ENCODE measurements around the gene TRAPPC1.

Gene TRAPPC1

GRCh38 chr17:7887482-7888183 lies 44.1 kb downstream of the TRAPPC1 start:
- no peaks in the 10 kb centered on the region for H4K20me1 ChIP-seq (ENCODE audit: low read depth, low read length)
- no peaks in the 10 kb centered on the region for H3K27me3 ChIP-seq (ENCODE audit: low read length)
- no peaks in the 10 kb centered on the region for H3K36me3 ChIP-seq (ENCODE audit: low read length)
- H2AFZ ChIP-seq (ENCODE audit: low read depth, low read length, severe bottlenecking), result peak overlapping the region; percentile 68
- H3K27ac ChIP-seq (ENCODE audit: low read depth, low read length), result peak overlapping the region; percentile 85
- H3K9me2 ChIP-seq (replicated peaks; ENCODE audit: insufficient read depth, low read length), result no peaks in the 10 kb centered on the region
- no peaks in the 10 kb centered on the region for H3K9me3 ChIP-seq (ENCODE audit: insufficient read depth, low read length)
- H3K79me2 ChIP-seq (ENCODE audit: insufficient read depth, low read length), result peaks cover 44% of the 10 kb centered on the region
- peaks cover 28% of the 10 kb centered on the region for H3F3A ChIP-seq (ENCODE audit: insufficient read depth)
- H3K4me3 ChIP-seq (ENCODE audit: insufficient read depth, low read length, poor library complexity, severe bottlenecking), result peak overlapping the region; percentile 77
- H3K4me2 ChIP-seq (ENCODE audit: low read depth, low read length, poor library complexity, severe bottlenecking), result peak overlapping the region; percentile 86
- peak overlapping the region; percentile 85 for H3K9ac ChIP-seq (ENCODE audit: low read length)
- TF ChIP-seq CTCF (IDR thresholded peaks at IDR 0.05; ENCODE audit: insufficient read depth, low read length, poor library complexity, severe bottlenecking), result no peak
- no peak for TF ChIP-seq EZH2phosphoT487 (conservative IDR thresholded peaks at IDR 0.05; ENCODE audit: low read length)

GRCh38 chr17:7887038-7887481 lies 44.7 kb downstream of the TRAPPC1 start:
- H3K4me3 ChIP-seq (ENCODE audit: insufficient read depth, low read length, poor library complexity, severe bottlenecking), result peak overlapping the region; percentile 77
- no peaks in the 10 kb centered on the region for H3K9me2 ChIP-seq (replicated peaks; ENCODE audit: insufficient read depth, low read length)
- no peaks in the 10 kb centered on the region for H3K36me3 ChIP-seq (ENCODE audit: low read length)
- H4K20me1 ChIP-seq (ENCODE audit: low read depth, low read length), result no peaks in the 10 kb centered on the region
- no peaks in the 10 kb centered on the region for H3K9me3 ChIP-seq (ENCODE audit: insufficient read depth, low read length)
- no peaks in the 10 kb centered on the region for H3K27me3 ChIP-seq (ENCODE audit: low read length)
- peak overlapping the region; percentile 85 for H3K27ac ChIP-seq (ENCODE audit: low read depth, low read length)
- peaks cover 34% of the 10 kb centered on the region for H3F3A ChIP-seq (ENCODE audit: insufficient read depth)
- TF ChIP-seq CTCF (IDR thresholded peaks at IDR 0.05; ENCODE audit: insufficient read depth, low read length, poor library complexity, severe bottlenecking) (no peak), EZH2phosphoT487 (conservative IDR thresholded peaks at IDR 0.05; ENCODE audit: low read length) (no peak)
- peak overlapping the region; percentile 86 for H3K4me2 ChIP-seq (ENCODE audit: low read depth, low read length, poor library complexity, severe bottlenecking)
- no peak overlapping the region for H2AFZ ChIP-seq (ENCODE audit: low read depth, low read length, severe bottlenecking)
- H3K79me2 ChIP-seq (ENCODE audit: insufficient read depth, low read length), result peaks cover 49% of the 10 kb centered on the region
- H3K9ac ChIP-seq (ENCODE audit: low read length), result peak overlapping the region; percentile 85

- TF ChIP-seq EZH2phosphoT487 (conservative IDR thresholded peaks at IDR 0.05; ENCODE audit: low read length) (no peak), CTCF (IDR thresholded peaks at IDR 0.05; ENCODE audit: insufficient read depth, low read length, poor library complexity, severe bottlenecking) (no peak)
- H3K9me2 ChIP-seq (replicated peaks; ENCODE audit: insufficient read depth, low read length), result no peaks in the 10 kb centered on the region
- no peaks in the 10 kb centered on the region for H3K27me3 ChIP-seq (ENCODE audit: low read length)
- peak overlapping the region; percentile 86 for H3K4me2 ChIP-seq (ENCODE audit: low read depth, low read length, poor library complexity, severe bottlenecking)
- no peaks in the 10 kb centered on the region for H3K9me3 ChIP-seq (ENCODE audit: insufficient read depth, low read length)
- H3K27ac ChIP-seq (ENCODE audit: low read depth, low read length), result peak overlapping the region; percentile 85
- peaks cover 38% of the 10 kb centered on the region for H3F3A ChIP-seq (ENCODE audit: insufficient read depth)
- no peaks in the 10 kb centered on the region for H3K36me3 ChIP-seq (ENCODE audit: low read length)
- H4K20me1 ChIP-seq (ENCODE audit: low read depth, low read length), result no peaks in the 10 kb centered on the region
- peaks cover 49% of the 10 kb centered on the region for H3K79me2 ChIP-seq (ENCODE audit: insufficient read depth, low read length)
- peak overlapping the region; percentile 77 for H3K4me3 ChIP-seq (ENCODE audit: insufficient read depth, low read length, poor library complexity, severe bottlenecking)
- H3K9ac ChIP-seq (ENCODE audit: low read length), result peak overlapping the region; percentile 85
- no peak overlapping the region for H2AFZ ChIP-seq (ENCODE audit: low read depth, low read length, severe bottlenecking)
Observed at GRCh38 chr17:7886227-7887037, 45.3 kb downstream of the TRAPPC1 start.

All from SU-DHL-6 (cell line).